ENCODE data around the gene ETFDH. TPM values are rescaled to one million over a fixed set of nuclear protein-coding genes. Genes with fewer than 3 reads are reported as not detected.
"Not testable (repeated sequence)": the region's sequence is repeated elsewhere in the genome, so short reads cannot be mapped to it uniquely, and the experiment has no call there.

The ETFDH gene
- total RNA-seq, 1 experiment from 2014 or later: 21.0 TPM

GRCh38 chr4:158739600-158739999 is 67.5 kb downstream of the ETFDH start:
- intact Hi-C loops (cut with micrococcal nuclease; ENCODE audit: unreplicated experiment): no loop called here
- BruUV-seq (replicated peaks): no TSS peak

GRCh38 chr4:158741326-158742021 is 69.4 kb downstream of the ETFDH start:
- intact Hi-C loops (cut with micrococcal nuclease; ENCODE audit: unreplicated experiment): no loop called here
- POLR2A ChIA-PET (ENCODE audit: unreplicated experiment): no interaction called here

More at GRCh38 chr4:158739600-158739999, 67.5 kb downstream of the ETFDH start:
- ChIA-PET CTCF (no interaction called here), POLR2A (ENCODE audit: unreplicated experiment) (no interaction called here)
- Histone ChIP-seq H3F3A (ENCODE audit: insufficient read depth, low read depth) (no peaks in the 10 kb centered on the region), H3K4me1 (replicated peaks; ENCODE audit: insufficient read depth) (no peaks in the 10 kb centered on the region), H3K36me3 (ENCODE audit: low read depth) (no peaks in the 10 kb centered on the region), H4K20me1 (ENCODE audit: insufficient read depth) (no peaks in the 10 kb centered on the region), H2AFZ (no peak overlapping the region), H3K27ac (no peak overlapping the region), H3K9me3 (ENCODE audit: insufficient read depth, low read depth) (no peaks in the 10 kb centered on the region), H3K4me2 (no peak overlapping the region), H3K79me2 (ENCODE audit: low read depth) (no peaks in the 10 kb centered on the region), H3K9me2 (ENCODE audit: insufficient read depth) (no peaks in the 10 kb centered on the region), H3K4me3 (no peak overlapping the region), H3K27me3 (ENCODE audit: insufficient read depth, low read depth) (no peaks in the 10 kb centered on the region)
- TF ChIP-seq, protein P1, sequence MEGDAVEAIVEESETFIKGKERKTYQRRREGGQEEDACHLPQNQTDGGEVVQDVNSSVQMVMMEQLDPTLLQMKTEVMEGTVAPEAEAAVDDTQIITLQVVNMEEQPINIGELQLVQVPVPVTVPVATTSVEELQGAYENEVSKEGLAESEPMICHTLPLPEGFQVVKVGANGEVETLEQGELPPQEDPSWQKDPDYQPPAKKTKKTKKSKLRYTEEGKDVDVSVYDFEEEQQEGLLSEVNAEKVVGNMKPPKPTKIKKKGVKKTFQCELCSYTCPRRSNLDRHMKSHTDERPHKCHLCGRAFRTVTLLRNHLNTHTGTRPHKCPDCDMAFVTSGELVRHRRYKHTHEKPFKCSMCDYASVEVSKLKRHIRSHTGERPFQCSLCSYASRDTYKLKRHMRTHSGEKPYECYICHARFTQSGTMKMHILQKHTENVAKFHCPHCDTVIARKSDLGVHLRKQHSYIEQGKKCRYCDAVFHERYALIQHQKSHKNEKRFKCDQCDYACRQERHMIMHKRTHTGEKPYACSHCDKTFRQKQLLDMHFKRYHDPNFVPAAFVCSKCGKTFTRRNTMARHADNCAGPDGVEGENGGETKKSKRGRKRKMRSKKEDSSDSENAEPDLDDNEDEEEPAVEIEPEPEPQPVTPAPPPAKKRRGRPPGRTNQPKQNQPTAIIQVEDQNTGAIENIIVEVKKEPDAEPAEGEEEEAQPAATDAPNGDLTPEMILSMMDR (conservative IDR thresholded peaks at IDR 0.05): no peak
- TF ChIP-seq EZH2 (IDR thresholded peaks at IDR 0.05; ENCODE audit: low read depth): no peak
- DNase-seq: no peak

GRCh38 chr4:158746537-158746936 is 74.4 kb downstream of the ETFDH start:
- H2AFZ ChIP-seq; H3K27ac ChIP-seq; DNase-seq; BruUV-seq (replicated peaks); POLR2A ChIA-PET (ENCODE audit: unreplicated experiment); H3K36me3 ChIP-seq (ENCODE audit: low read depth); H3K4me3 ChIP-seq; H3K4me1 ChIP-seq (replicated peaks; ENCODE audit: insufficient read depth); H3K9me2 ChIP-seq (ENCODE audit: insufficient read depth); H3F3A ChIP-seq (ENCODE audit: insufficient read depth, low read depth); H3K27me3 ChIP-seq (ENCODE audit: insufficient read depth, low read depth); CTCF ChIA-PET; H3K9me3 ChIP-seq (ENCODE audit: insufficient read depth, low read depth); H4K20me1 ChIP-seq (ENCODE audit: insufficient read depth); intact Hi-C loops (cut with micrococcal nuclease; ENCODE audit: unreplicated experiment); H3K4me2 ChIP-seq; H3K79me2 ChIP-seq (ENCODE audit: low read depth): not testable (repeated sequence)

More at GRCh38 chr4:158741326-158742021, 69.4 kb downstream of the ETFDH start:
- TF ChIP-seq, protein P1 (conservative IDR thresholded peaks at IDR 0.05): no peak
- no peak for TF ChIP-seq EZH2 (IDR thresholded peaks at IDR 0.05; ENCODE audit: low read depth)
- H3K4me3 ChIP-seq: no peak overlapping the region
- H3K27me3 ChIP-seq (ENCODE audit: insufficient read depth, low read depth): no peaks in the 10 kb centered on the region
- H3K27ac ChIP-seq: no peak overlapping the region
- no peaks in the 10 kb centered on the region for H3K9me2 ChIP-seq (ENCODE audit: insufficient read depth)
- no TSS peak for BruUV-seq (replicated peaks)
- no peaks in the 10 kb centered on the region for H3K4me1 ChIP-seq (replicated peaks; ENCODE audit: insufficient read depth)
- H4K20me1 ChIP-seq (ENCODE audit: insufficient read depth): no peaks in the 10 kb centered on the region
- no peaks in the 10 kb centered on the region for H3K36me3 ChIP-seq (ENCODE audit: low read depth)
- H3F3A ChIP-seq (ENCODE audit: insufficient read depth, low read depth): no peaks in the 10 kb centered on the region
- no peak overlapping the region for H2AFZ ChIP-seq
- CTCF ChIA-PET: no interaction called here
- DNase-seq: no peak
- H3K79me2 ChIP-seq (ENCODE audit: low read depth): no peaks in the 10 kb centered on the region
- H3K9me3 ChIP-seq (ENCODE audit: insufficient read depth, low read depth): no peaks in the 10 kb centered on the region
- no peak overlapping the region for H3K4me2 ChIP-seq

DNA sequence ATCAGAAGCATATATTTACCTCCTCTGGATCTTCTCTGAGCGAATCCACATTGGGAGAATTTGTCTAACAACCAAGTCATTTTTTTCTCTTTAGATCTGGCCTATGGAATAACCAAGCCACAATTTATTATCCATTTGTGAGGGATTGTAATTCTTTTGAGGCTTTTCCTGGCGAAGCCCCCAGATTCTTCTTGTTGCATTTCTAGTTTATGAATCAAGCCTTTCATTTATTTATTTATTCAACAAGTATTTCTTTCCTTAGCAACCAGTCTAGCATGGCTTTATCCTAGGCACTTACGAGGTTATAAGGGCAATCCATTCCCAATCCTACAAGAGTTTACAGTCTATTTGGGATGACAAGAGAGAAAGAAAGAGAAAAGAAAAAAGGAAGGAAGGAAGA is 78.3 kb downstream of the ETFDH start:
- no peaks in the 10 kb centered on the region for H3K27me3 ChIP-seq (ENCODE audit: insufficient read depth, low read depth)
- no peak overlapping the region for H3K4me3 ChIP-seq
- H3K36me3 ChIP-seq (ENCODE audit: low read depth): no peaks in the 10 kb centered on the region
- no peak for TF ChIP-seq EZH2 (IDR thresholded peaks at IDR 0.05; ENCODE audit: low read depth)
- TF ChIP-seq, protein P1 (conservative IDR thresholded peaks at IDR 0.05): no peak
- H3K27ac ChIP-seq: no peak overlapping the region
- H3K9me2 ChIP-seq (ENCODE audit: insufficient read depth): no peaks in the 10 kb centered on the region
- BruUV-seq (replicated peaks): no TSS peak
- intact Hi-C loops (cut with micrococcal nuclease; ENCODE audit: unreplicated experiment): no loop called here
- CTCF ChIA-PET: no interaction called here
- no peaks in the 10 kb centered on the region for H3K4me1 ChIP-seq (replicated peaks; ENCODE audit: insufficient read depth)
- DNase-seq: no peak
- H3F3A ChIP-seq (ENCODE audit: insufficient read depth, low read depth): no peaks in the 10 kb centered on the region
- no peak overlapping the region for H2AFZ ChIP-seq
- H3K79me2 ChIP-seq (ENCODE audit: low read depth): no peaks in the 10 kb centered on the region
- no peaks in the 10 kb centered on the region for H3K9me3 ChIP-seq (ENCODE audit: insufficient read depth, low read depth)
- no peak overlapping the region for H3K4me2 ChIP-seq
- no peaks in the 10 kb centered on the region for H4K20me1 ChIP-seq (ENCODE audit: insufficient read depth)
- POLR2A ChIA-PET (ENCODE audit: unreplicated experiment): no interaction called here
